Suprapubic skin (tissue), 4 donors: ENCODE data around the gene SLC7A9. TPM values are rescaled to one million over a fixed set of nuclear protein-coding genes. Genes with fewer than 3 reads are reported as not detected.
"Not testable (repeated sequence)": the region's sequence is repeated elsewhere in the genome, so short reads cannot be mapped to it uniquely, and the experiment has no call there.

Experiments
- DNase-seq, 2 donors: peaks; one replicate each; pipeline ENCODE4 v3.0.0-alpha.2; 2019; ENCODE audit warnings: low spot score in 2 of 2
- H3K27ac ChIP-seq: fragments of 200-600 bp; sonication (generic); one replicate; pipeline ENCODE4 v1.5.1; 2019
- H3K27me3 ChIP-seq: fragments of 200-600 bp; sonication (generic); one replicate; pipeline ENCODE4 v1.5.1; 2019
- H3K36me3 ChIP-seq: fragments of 200-600 bp; sonication (generic); one replicate; pipeline ENCODE4 v1.5.1; 2019
- H3K4me1 ChIP-seq: fragments of 200-600 bp; sonication (generic); one replicate; pipeline ENCODE4 v1.5.1; 2019
- H3K4me3 ChIP-seq: fragments of 200-600 bp; sonication (generic); one replicate; pipeline ENCODE4 v1.5.1; 2019; ENCODE audit warnings: mild to moderate bottlenecking
- H3K9me3 ChIP-seq: fragments of 200-600 bp; sonication (generic); one replicate; pipeline ENCODE4 v1.5.1; 2019
- CTCF ChIP-seq, 2 donors: fragments of 200-600 bp in 1 of 2; fragments of 450-650 bp in 1 of 2; sonication (generic) in 1 of 2; IDR thresholded peaks; one replicate each; pipeline ENCODE4 v1.5.1; 2016 to 2019; ENCODE audit warnings: antibody characterized with exemption in 2 of 2, mild to moderate bottlenecking in 1 of 2, moderate library complexity in 1 of 2
- EP300 ChIP-seq: sonication (generic); formaldehyde crosslinking; IDR thresholded peaks from one replicate; pipeline ENCODE4 v1.6.1; 2017; ENCODE audit warnings: antibody characterized with exemption
- POLR2A ChIP-seq, 2 donors: fragments of 450-650 bp; IDR thresholded peaks; one replicate each; pipeline ENCODE4 v1.6.1; 2017; ENCODE audit warnings: antibody characterized with exemption in 2 of 2, mild to moderate bottlenecking in 2 of 2, moderate library complexity in 2 of 2
- POLR2AphosphoS5 ChIP-seq, 3 donors: sonication (generic); formaldehyde crosslinking; IDR thresholded peaks; one replicate each; pipeline ENCODE4 v1.6.1; 2017; ENCODE audit warnings: antibody characterized with exemption in 3 of 3
- WGBS: methylation state at CpG from one replicate; pipeline ENCODE4 v1.1.5; 2018; 5-methylcytosine and 5-hydroxymethylcytosine counted together
- total RNA-seq, 4 donors: library from RNA; depleted of rRNA; stranded (reverse); fragments of >200 nt; gene quantifications; one replicate each; pipeline ENCODE4 v1.1.0, GENCODE V29; 2016

SLC7A9 gene
- total RNA-seq, 4 donors from 2014 or later = 0.40 to 1.7 (median 1.1) TPM; not detected in 1

GRCh38 chr19:32858559-32858958 is 11.0 kb downstream of the SLC7A9 start:
- Histone ChIP-seq H3K27me3 (no peaks in the 10 kb centered on the region), H3K9me3 (no peaks in the 10 kb centered on the region), H3K27ac (no peak overlapping the region), H3K4me3 (no peak overlapping the region), H3K4me1 (no peaks in the 10 kb centered on the region), H3K36me3 (no peaks in the 10 kb centered on the region)
- peak in 1 of 2 donors; percentile 44 for DNase-seq
- 88% methylated on average over 10 of the region's 10 CpGs for WGBS
- TF ChIP-seq CTCF (IDR thresholded peaks at IDR 0.05) = no peak
- no peak for TF ChIP-seq EP300
- no peak for TF ChIP-seq POLR2AphosphoS5 (IDR thresholded peaks at IDR 0.05)

- H3K27ac ChIP-seq = no peak overlapping the region
- H3K36me3 ChIP-seq = no peaks in the 10 kb centered on the region
- H3K27me3 ChIP-seq = no peaks in the 10 kb centered on the region
- H3K4me3 ChIP-seq = no peak overlapping the region
- DNase-seq = peak in 1 of 2 donors; percentile 59
- WGBS = 87% methylated on average over 13 of the region's 13 CpGs
- TF ChIP-seq EP300 = no peak
- TF ChIP-seq CTCF (IDR thresholded peaks at IDR 0.05) = no peak
- no peak for TF ChIP-seq POLR2A (IDR thresholded peaks at IDR 0.05)
- no peak for TF ChIP-seq POLR2AphosphoS5 (IDR thresholded peaks at IDR 0.05)
- no peaks in the 10 kb centered on the region for H3K4me1 ChIP-seq
- no peaks in the 10 kb centered on the region for H3K9me3 ChIP-seq
These were observed 11.4 kb downstream of the SLC7A9 start for GRCh38 chr19:32858155-32858554.

- no peak for TF ChIP-seq POLR2AphosphoS5 (IDR thresholded peaks at IDR 0.05)
- no peak for TF ChIP-seq CTCF (IDR thresholded peaks at IDR 0.05)
- H3K36me3 ChIP-seq = no peaks in the 10 kb centered on the region
- no peaks in the 10 kb centered on the region for H3K4me1 ChIP-seq
- peak in 1 of 2 donors; percentile 4 for DNase-seq
- H3K27ac ChIP-seq = no peak overlapping the region
- H3K4me3 ChIP-seq = no peak overlapping the region
- no peaks in the 10 kb centered on the region for H3K27me3 ChIP-seq
- no peaks in the 10 kb centered on the region for H3K9me3 ChIP-seq
- WGBS = 82% methylated on average over 5 of the region's 5 CpGs
These were observed 12.0 kb downstream of the SLC7A9 start for GRCh38 chr19:32857584-32857983.

- H3K9me3 ChIP-seq, H3K27ac ChIP-seq, H3K36me3 ChIP-seq, H3K4me1 ChIP-seq, H3K4me3 ChIP-seq, H3K27me3 ChIP-seq: not testable (repeated sequence)
- DNase-seq = peak in 1 of 2 donors; percentile 20
- 93% methylated on average over 6 of the region's 7 CpGs for WGBS
These were observed 12.7 kb downstream of the SLC7A9 start for GRCh38 chr19:32856818-32857217.

GRCh38 chr19:32852216-32852615 is 17.4 kb downstream of the SLC7A9 start:
- DNase-seq = peak in 1 of 2 donors; percentile 15
- no peak for TF ChIP-seq POLR2AphosphoS5 (IDR thresholded peaks at IDR 0.05)
- no peak for TF ChIP-seq CTCF (IDR thresholded peaks at IDR 0.05)
- no peak for TF ChIP-seq POLR2A (IDR thresholded peaks at IDR 0.05)
- TF ChIP-seq EP300 = no peak
- H3K9me3 ChIP-seq = no peaks in the 10 kb centered on the region
- 94% methylated on average over 6 of the region's 6 CpGs for WGBS
- H3K4me3 ChIP-seq = no peak overlapping the region
- no peaks in the 10 kb centered on the region for H3K36me3 ChIP-seq
- H3K4me1 ChIP-seq = no peaks in the 10 kb centered on the region
- no peaks in the 10 kb centered on the region for H3K27me3 ChIP-seq
- H3K27ac ChIP-seq = no peak overlapping the region

GRCh38 chr19:32848035-32848434 is 21.5 kb downstream of the SLC7A9 start:
- not testable (repeated sequence) for H3K36me3 ChIP-seq, H3K27ac ChIP-seq, H3K27me3 ChIP-seq, H3K4me1 ChIP-seq, H3K9me3 ChIP-seq, H3K4me3 ChIP-seq, DNase-seq
- WGBS = 80% methylated on average over 1 of the region's 2 CpGs
